ENCODE measurements around the gene KIF27. TPM values are rescaled to one million over a fixed set of nuclear protein-coding genes. Genes with fewer than 3 reads are reported as not detected.

The KIF27 gene
- total RNA-seq, 1 experiment from 2014 or later = 2.2 TPM

GRCh38 chr9:83794051-83794450 is 127.2 kb downstream of the KIF27 start:
- no peaks in the 10 kb centered on the region for H3K4me1 ChIP-seq (ENCODE audit: insufficient read depth, low read length)
- no peaks in the 10 kb centered on the region for H3K79me2 ChIP-seq (ENCODE audit: low read length)
- no peak overlapping the region for H2AFZ ChIP-seq (ENCODE audit: low read length)
- H3K9ac ChIP-seq (ENCODE audit: low read length) = no peak overlapping the region
- no peak overlapping the region for H3K27ac ChIP-seq (ENCODE audit: low read length)
- H3K36me3 ChIP-seq (ENCODE audit: low read depth, low read length) = no peaks in the 10 kb centered on the region
- CTCF ChIA-PET = no interaction called here
- POLR2A ChIA-PET (ENCODE audit: unreplicated experiment) = no interaction called here
- no peak overlapping the region for H3K4me2 ChIP-seq (ENCODE audit: low read length)
- BruUV-seq (replicated peaks) = no TSS peak
- intact Hi-C loops (cut with micrococcal nuclease) = no loop called here
- H3K9me2 ChIP-seq (replicated peaks; ENCODE audit: low read length) = no peaks in the 10 kb centered on the region
- TF ChIP-seq EZH2 (IDR thresholded peaks at IDR 0.05; ENCODE audit: low read length, unreplicated experiment) (no peak), CTCF (conservative IDR thresholded peaks at IDR 0.05; ENCODE audit: low read depth, low read length) (no peak), EZH2phosphoT487 (IDR thresholded peaks at IDR 0.05; ENCODE audit: borderline replicate concordance, low read length) (no peak)
- no peaks in the 10 kb centered on the region for H3K9me3 ChIP-seq (ENCODE audit: low read length)
- H3K4me3 ChIP-seq (ENCODE audit: low read length) = no peak overlapping the region
- H3K27me3 ChIP-seq (ENCODE audit: low read length) = no peaks in the 10 kb centered on the region
- ATAC-seq = no peak
- H3F3A ChIP-seq (ENCODE audit: low read length, unreplicated experiment) = no peaks in the 10 kb centered on the region
- H4K20me1 ChIP-seq (ENCODE audit: low read length) = no peaks in the 10 kb centered on the region
- DNase-seq = no peak

- CTCF ChIA-PET = no interaction called here
- H2AFZ ChIP-seq (ENCODE audit: low read length) = no peak overlapping the region
- no peaks in the 10 kb centered on the region for H3K4me1 ChIP-seq (ENCODE audit: insufficient read depth, low read length)
- no peaks in the 10 kb centered on the region for H3K27me3 ChIP-seq (ENCODE audit: low read length)
- POLR2A ChIA-PET (ENCODE audit: unreplicated experiment) = no interaction called here
- intact Hi-C loops (cut with micrococcal nuclease) = no loop called here
- H3K4me2 ChIP-seq (ENCODE audit: low read length) = no peak overlapping the region
- H3K27ac ChIP-seq (ENCODE audit: low read length) = no peak overlapping the region
- H3K4me3 ChIP-seq (ENCODE audit: low read length) = no peak overlapping the region
- ATAC-seq (no peak), DNase-seq (no peak)
- BruUV-seq (replicated peaks) = no TSS peak
- H3K9me2 ChIP-seq (replicated peaks; ENCODE audit: low read length) = no peaks in the 10 kb centered on the region
- no peaks in the 10 kb centered on the region for H3K79me2 ChIP-seq (ENCODE audit: low read length)
- H3K9me3 ChIP-seq (ENCODE audit: low read length) = no peaks in the 10 kb centered on the region
- TF ChIP-seq EZH2 (IDR thresholded peaks at IDR 0.05; ENCODE audit: low read length, unreplicated experiment) = no peak
- TF ChIP-seq EZH2phosphoT487 (IDR thresholded peaks at IDR 0.05; ENCODE audit: borderline replicate concordance, low read length) = no peak
- no peak for TF ChIP-seq CTCF (conservative IDR thresholded peaks at IDR 0.05; ENCODE audit: low read depth, low read length)
- H3K9ac ChIP-seq (ENCODE audit: low read length) = no peak overlapping the region
- H3F3A ChIP-seq (ENCODE audit: low read length, unreplicated experiment) = no peaks in the 10 kb centered on the region
- no peaks in the 10 kb centered on the region for H4K20me1 ChIP-seq (ENCODE audit: low read length)
- H3K36me3 ChIP-seq (ENCODE audit: low read depth, low read length) = no peaks in the 10 kb centered on the region
These were observed 128.5 kb downstream of the KIF27 start for GRCh38 chr9:83792746-83793145.

Small RNAs within 50 kb of the gene (microRNA-seq; reads per million reads assigned to microRNA genes)
- 19.8 reads per million, percentile 44 among the genes with 10 or more reads in this experiment for gene MIR7-1 (ENCODE audit: unreplicated experiment)

Other genes with a start within 250 kb of the KIF27 start
- 105 and 111 TPM in 2 replicates for gene UBQLN1, start 213.5 kb downstream of the KIF27 start, total RNA-seq (2014; rRNA removed)
- gene GKAP1, start 103.7 kb downstream of the KIF27 start, total RNA-seq (2014; rRNA removed) = 1.5 and 2.6 TPM in 2 replicates
- 550 and 583 TPM in 2 replicates for gene HNRNPK, start 58.8 kb upstream of the KIF27 start, total RNA-seq (2014; rRNA removed)
- gene RMI1, start 59.4 kb upstream of the KIF27 start, total RNA-seq (2014; rRNA removed) = 5.0 and 6.2 TPM in 2 replicates